ENCODE measurements around the gene PPCDC. TPM values are rescaled to one million over a fixed set of nuclear protein-coding genes. Genes with fewer than 3 reads are reported as not detected.

The PPCDC gene
- total RNA-seq, 6 donors from 2014 or later, result 8.2 to 21.0 (median 12.6) TPM

- no peak for ATAC-seq (ENCODE audit: low FRiP score in 2 of 2)
- peaks cover 42 to 79% (median 60%) of the 10 kb centered on the region in 4 donors for H3K4me1 ChIP-seq
- TF ChIP-seq CTCF (IDR thresholded peaks at IDR 0.05), result no peak
- TF ChIP-seq EP300 (IDR thresholded peaks at IDR 0.05), result no peak
- TF ChIP-seq POLR2A (IDR thresholded peaks at IDR 0.05), result no peak
- no peak for TF ChIP-seq POLR2AphosphoS5 (IDR thresholded peaks at IDR 0.05)
- no peaks in the 10 kb centered on the region for H3K27me3 ChIP-seq
- H3K9me3 ChIP-seq, result no peaks in the 10 kb centered on the region
- peak overlapping the region in 1 of 4 donors; percentile 87 for H3K27ac ChIP-seq
- DNase-seq, result no peak
- no peaks in the 10 kb centered on the region for H3K36me3 ChIP-seq
- no peak overlapping the region for H3K4me3 ChIP-seq
- 86 to 93% methylated on average over 7 of the region's 7 CpGs for WGBS, 2 donors
Observed at GRCh38 chr15:75027551-75027950, 4.2 kb downstream of the PPCDC start.

GRCh38 chr15:75028991-75029377, 5.6 kb downstream of the PPCDC start:
- H3K4me1 ChIP-seq, result peaks cover 40 to 71% (median 59%) of the 10 kb centered on the region in 4 donors
- H3K27ac ChIP-seq, result peak overlapping the region; percentile 70 to 87 (median 86)
- TF ChIP-seq CTCF (IDR thresholded peaks at IDR 0.05) (no peak), EP300 (IDR thresholded peaks at IDR 0.05) (no peak), POLR2A (IDR thresholded peaks at IDR 0.05) (no peak), POLR2AphosphoS5 (IDR thresholded peaks at IDR 0.05) (no peak)
- DNase-seq (no peak), ATAC-seq (ENCODE audit: low FRiP score in 2 of 2) (no peak)
- H3K27me3 ChIP-seq, result no peaks in the 10 kb centered on the region
- H3K36me3 ChIP-seq, result peaks cover 0 to 2% (median 0%) of the 10 kb centered on the region in 4 donors
- 73 to 78% methylated on average over 4 of the region's 4 CpGs for WGBS, 2 donors
- H3K9me3 ChIP-seq, result no peaks in the 10 kb centered on the region
- no peak overlapping the region for H3K4me3 ChIP-seq

- Histone ChIP-seq H3K9me3 (no peaks in the 10 kb centered on the region), H3K27ac (peak overlapping the region; percentile 70 to 87 (median 86)), H3K4me1 (peaks cover 35 to 65% (median 57%) of the 10 kb centered on the region in 4 donors), H3K4me3 (peak overlapping the region in 2 of 4 donors; percentile 31 to 32), H3K27me3 (no peaks in the 10 kb centered on the region), H3K36me3 (peaks cover 0 to 2% (median 0%) of the 10 kb centered on the region in 4 donors)
- peak; percentile 91 to 94 for ATAC-seq (ENCODE audit: low FRiP score in 2 of 2)
- 22% methylated on average over 8 to 12 of the region's 12 CpGs for WGBS, 2 donors
- TF ChIP-seq POLR2A (IDR thresholded peaks at IDR 0.05), result peak in 1 of 4 donors; percentile 47
- peak; percentile 61 to 76 for TF ChIP-seq POLR2AphosphoS5 (IDR thresholded peaks at IDR 0.05)
- TF ChIP-seq EP300 (IDR thresholded peaks at IDR 0.05), result peak in 2 of 4 donors; percentile 58 to 70
- TF ChIP-seq CTCF (IDR thresholded peaks at IDR 0.05), result peak; percentile 91 to 97 (median 96)
- DNase-seq, result peak in 1 of 2 donors; percentile 96
Observed at GRCh38 chr15:75029378-75030022, 6.1 kb downstream of the PPCDC start.

- no peaks in the 10 kb centered on the region for H3K27me3 ChIP-seq
- peak; percentile 10 to 17 for ATAC-seq (ENCODE audit: low FRiP score in 2 of 2)
- H3K4me3 ChIP-seq, result peak overlapping the region in 2 of 4 donors; percentile 31 to 32
- H3K9me3 ChIP-seq, result no peaks in the 10 kb centered on the region
- H3K36me3 ChIP-seq, result peaks cover 0 to 2% (median 0%) of the 10 kb centered on the region in 4 donors
- TF ChIP-seq CTCF (IDR thresholded peaks at IDR 0.05) (no peak), POLR2AphosphoS5 (IDR thresholded peaks at IDR 0.05) (no peak), POLR2A (IDR thresholded peaks at IDR 0.05) (no peak), EP300 (IDR thresholded peaks at IDR 0.05) (no peak)
- DNase-seq, result peak in 1 of 2 donors; percentile 59
- peak overlapping the region; percentile 70 to 87 (median 86) for H3K27ac ChIP-seq
- H3K4me1 ChIP-seq, result peaks cover 30 to 60% (median 53%) of the 10 kb centered on the region in 4 donors
- WGBS, 2 donors, result 0 to 42% methylated on average over 1 to 2 of the region's 2 CpGs
Observed at GRCh38 chr15:75030023-75030413, 6.6 kb downstream of the PPCDC start.

All from upper lobe of left lung (tissue), 6 donors.